ENCODE measurements around the gene HSBP1.

The HSBP1 gene

GRCh38 chr16:83807710-83808572 is at the start of gene HSBP1:
TSS of gene HSBP1 (plus strand) at chr16:83807978. CDS start at chr16:83808077, 99 bp downstream.
- peak; percentile 92 for DNase-seq (ENCODE audit: low spot score)

- DNase-seq (ENCODE audit: low spot score) = no peak
Measured at GRCh38 chr16:83762141-83762991, 45.4 kb upstream of the HSBP1 start.

- no peak for DNase-seq (ENCODE audit: low spot score)
Measured at GRCh38 chr16:83762992-83763358, 44.8 kb upstream of the HSBP1 start.

- DNase-seq (ENCODE audit: low spot score) = no peak
Measured at GRCh38 chr16:83768986-83769385, 38.8 kb upstream of the HSBP1 start.

- DNase-seq (ENCODE audit: low spot score) = no peak
Measured at GRCh38 chr16:83769397-83770008, 38.3 kb upstream of the HSBP1 start.

GRCh38 chr16:83771306-83771942 is 36.4 kb upstream of the HSBP1 start:
- DNase-seq (ENCODE audit: low spot score) = no peak

GRCh38 chr16:83772806-83773205 is 35.0 kb upstream of the HSBP1 start:
- no peak for DNase-seq (ENCODE audit: low spot score)

- DNase-seq (ENCODE audit: low spot score) = no peak
Measured at GRCh38 chr16:83774066-83774465, 33.7 kb upstream of the HSBP1 start.

GRCh38 chr16:83776944-83777343 is 30.8 kb upstream of the HSBP1 start:
- no peak for DNase-seq (ENCODE audit: low spot score)

- DNase-seq (ENCODE audit: low spot score) = no peak
Measured at GRCh38 chr16:83779886-83780285, 27.9 kb upstream of the HSBP1 start.

- no peak for DNase-seq (ENCODE audit: low spot score)
Measured at GRCh38 chr16:83785455-83785854, 22.3 kb upstream of the HSBP1 start.

- DNase-seq (ENCODE audit: low spot score) = no peak
Measured at GRCh38 chr16:83789642-83790401, 18.0 kb upstream of the HSBP1 start.

GRCh38 chr16:83791916-83792315 is 15.9 kb upstream of the HSBP1 start:
- no peak for DNase-seq (ENCODE audit: low spot score)

- DNase-seq (ENCODE audit: low spot score) = no peak
Measured at GRCh38 chr16:83792391-83792790, 15.4 kb upstream of the HSBP1 start.

GRCh38 chr16:83793179-83793578 is 14.6 kb upstream of the HSBP1 start:
- no peak for DNase-seq (ENCODE audit: low spot score)

GRCh38 chr16:83794860-83795554 is 12.8 kb upstream of the HSBP1 start:
- no peak for DNase-seq (ENCODE audit: low spot score)

- no peak for DNase-seq (ENCODE audit: low spot score)
Measured at GRCh38 chr16:83797013-83797412, 10.8 kb upstream of the HSBP1 start.

GRCh38 chr16:83799336-83799735 is 8.4 kb upstream of the HSBP1 start:
- no peak for DNase-seq (ENCODE audit: low spot score)

GRCh38 chr16:83802135-83802534 is 5.6 kb upstream of the HSBP1 start:
- no peak for DNase-seq (ENCODE audit: low spot score)

GRCh38 chr16:83802554-83803205 is 5.1 kb upstream of the HSBP1 start:
- no peak for DNase-seq (ENCODE audit: low spot score)

Measured in hematopoietic multipotent progenitor cell treated with erythropoietin and hydrocortisone succinate and interleukin-3 and kit ligand, for 15 days (in vitro differentiated cells).